ENCODE results near the gene GATB. TPM values are rescaled to one million over a fixed set of nuclear protein-coding genes. Genes with fewer than 3 reads are reported as not detected.

Gene GATB
- total and polyA plus RNA-seq, 2 experiments from 2014 or later = 18.0 to 20.0 TPM

GRCh38 chr4:151657896-151658295 is 102.9 kb downstream of the GATB start:
- Histone ChIP-seq H3K36me3 (ENCODE audit: low read depth) (no peaks in the 10 kb centered on the region), H3K4me1 (ENCODE audit: insufficient read depth) (peaks cover 27% of the 10 kb centered on the region), H3K4me3 (no peak overlapping the region), H3K9ac (no peak overlapping the region), H3K27me3 (replicated peaks; ENCODE audit: insufficient read depth) (no peaks in the 10 kb centered on the region), H2AFZ (no peak overlapping the region), H3K4me2 (ENCODE audit: unreplicated experiment) (no peak overlapping the region), H3K9me2 (ENCODE audit: insufficient read depth) (no peaks in the 10 kb centered on the region), H4K20me1 (ENCODE audit: insufficient read depth) (no peaks in the 10 kb centered on the region), H3K9me3 (ENCODE audit: low read depth) (no peaks in the 10 kb centered on the region), H3F3A (ENCODE audit: insufficient read depth) (peaks cover 21% of the 10 kb centered on the region), H3K79me2 (ENCODE audit: insufficient read depth) (no peaks in the 10 kb centered on the region), H3K27ac (no peak overlapping the region)
- in situ Hi-C loops (cut with MboI) = no loop called here
- WGBS, 2 experiments (ENCODE audit: low coverage in 1 of 2, low lambda C conversion rate in 2 of 2, missing lambda C conversion rate in 2 of 2) = 95 to 97% methylated on average over 5 of the region's 5 CpGs
- TF ChIP-seq EZH2phosphoT487 (IDR thresholded peaks at IDR 0.05; ENCODE audit: insufficient read depth, low read depth) (no peak), EZH2 (IDR thresholded peaks at IDR 0.05; ENCODE audit: insufficient read depth, poor library complexity, severe bottlenecking) (no peak)
- no peak for DNase-seq

- H3K9me3 ChIP-seq (ENCODE audit: low read depth) = no peaks in the 10 kb centered on the region
- peaks cover 21% of the 10 kb centered on the region for H3F3A ChIP-seq (ENCODE audit: insufficient read depth)
- peaks cover 29% of the 10 kb centered on the region for H3K4me1 ChIP-seq (ENCODE audit: insufficient read depth)
- H3K27me3 ChIP-seq (replicated peaks; ENCODE audit: insufficient read depth) = no peaks in the 10 kb centered on the region
- no peak overlapping the region for H3K9ac ChIP-seq
- H3K79me2 ChIP-seq (ENCODE audit: insufficient read depth) = no peaks in the 10 kb centered on the region
- DNase-seq = no peak
- in situ Hi-C loops (cut with MboI) = no loop called here
- no peak for TF ChIP-seq EZH2 (IDR thresholded peaks at IDR 0.05; ENCODE audit: insufficient read depth, poor library complexity, severe bottlenecking)
- TF ChIP-seq EZH2phosphoT487 (IDR thresholded peaks at IDR 0.05; ENCODE audit: insufficient read depth, low read depth) = no peak
- H3K4me3 ChIP-seq = no peak overlapping the region
- H3K4me2 ChIP-seq (ENCODE audit: unreplicated experiment) = no peak overlapping the region
- no peak overlapping the region for H3K27ac ChIP-seq
- H3K36me3 ChIP-seq (ENCODE audit: low read depth) = no peaks in the 10 kb centered on the region
- H2AFZ ChIP-seq = no peak overlapping the region
- H4K20me1 ChIP-seq (ENCODE audit: insufficient read depth) = no peaks in the 10 kb centered on the region
- H3K9me2 ChIP-seq (ENCODE audit: insufficient read depth) = no peaks in the 10 kb centered on the region
- 86 to 87% methylated on average over 8 of the region's 8 CpGs for WGBS, 2 experiments (ENCODE audit: low coverage in 1 of 2, low lambda C conversion rate in 2 of 2, missing lambda C conversion rate in 2 of 2)
Observed at GRCh38 chr4:151656058-151656457, 104.7 kb downstream of the GATB start.

GRCh38 chr4:151653548-151653918 is 107.3 kb downstream of the GATB start:
- H3K36me3 ChIP-seq (ENCODE audit: low read depth) = no peaks in the 10 kb centered on the region
- H3K4me3 ChIP-seq = peak overlapping the region; percentile 55
- H4K20me1 ChIP-seq (ENCODE audit: insufficient read depth) = no peaks in the 10 kb centered on the region
- in situ Hi-C loops (cut with MboI) = no loop called here
- DNase-seq = no peak
- H3K9me3 ChIP-seq (ENCODE audit: low read depth) = no peaks in the 10 kb centered on the region
- no peaks in the 10 kb centered on the region for H3K9me2 ChIP-seq (ENCODE audit: insufficient read depth)
- TF ChIP-seq EZH2 (IDR thresholded peaks at IDR 0.05; ENCODE audit: insufficient read depth, poor library complexity, severe bottlenecking) (no peak), EZH2phosphoT487 (IDR thresholded peaks at IDR 0.05; ENCODE audit: insufficient read depth, low read depth) (no peak)
- peaks cover 9% of the 10 kb centered on the region for H3F3A ChIP-seq (ENCODE audit: insufficient read depth)
- H3K4me1 ChIP-seq (ENCODE audit: insufficient read depth) = peaks cover 14% of the 10 kb centered on the region
- H3K79me2 ChIP-seq (ENCODE audit: insufficient read depth) = no peaks in the 10 kb centered on the region
- peak overlapping the region; percentile 56; the same call in 1 of the 2 replicates for H2AFZ ChIP-seq
- no peak overlapping the region for H3K9ac ChIP-seq
- H3K27me3 ChIP-seq (replicated peaks; ENCODE audit: insufficient read depth) = no peaks in the 10 kb centered on the region
- H3K4me2 ChIP-seq (ENCODE audit: unreplicated experiment) = peak overlapping the region; percentile 69
- H3K27ac ChIP-seq = 0 out of 2 replicates have a peak overlapping the region, but pooled peaks have one; percentile 10
- WGBS, 2 experiments (ENCODE audit: low coverage in 1 of 2, low lambda C conversion rate in 2 of 2, missing lambda C conversion rate in 2 of 2) = 24 to 27% methylated on average over 7 of the region's 7 CpGs

- Histone ChIP-seq H3K9me3 (ENCODE audit: low read depth) (no peaks in the 10 kb centered on the region), H3K4me2 (ENCODE audit: unreplicated experiment) (peak overlapping the region; percentile 69), H3K4me1 (ENCODE audit: insufficient read depth) (peaks cover 13% of the 10 kb centered on the region), H3K79me2 (ENCODE audit: insufficient read depth) (no peaks in the 10 kb centered on the region), H3K27ac (peak overlapping the region; percentile 25; the same call in 1 of the 2 replicates), H3K4me3 (peak overlapping the region; percentile 55), H3K27me3 (replicated peaks; ENCODE audit: insufficient read depth) (no peaks in the 10 kb centered on the region), H3F3A (ENCODE audit: insufficient read depth) (peaks cover 9% of the 10 kb centered on the region), H2AFZ (no peak overlapping the region; the same call in 1 of the 2 replicates), H3K9ac (no peak overlapping the region), H3K36me3 (ENCODE audit: low read depth) (no peaks in the 10 kb centered on the region), H4K20me1 (ENCODE audit: insufficient read depth) (no peaks in the 10 kb centered on the region), H3K9me2 (ENCODE audit: insufficient read depth) (no peaks in the 10 kb centered on the region)
- DNase-seq = peak; percentile 81
- TF ChIP-seq EZH2 (IDR thresholded peaks at IDR 0.05; ENCODE audit: insufficient read depth, poor library complexity, severe bottlenecking) = no peak
- TF ChIP-seq EZH2phosphoT487 (IDR thresholded peaks at IDR 0.05; ENCODE audit: insufficient read depth, low read depth) = 0 out of 2 replicates have a peak, but pooled peaks have one; percentile 50
- WGBS, 2 experiments (ENCODE audit: low coverage in 1 of 2, low lambda C conversion rate in 2 of 2, missing lambda C conversion rate in 2 of 2) = 19 to 25% methylated on average over 3 of the region's 3 CpGs
- in situ Hi-C loops (cut with MboI) = no loop called here
Observed at GRCh38 chr4:151652841-151653547, 107.8 kb downstream of the GATB start.

Measured in GM23248 (cell line).